GM10266 (cell line): ENCODE results near the gene SRSF1.
A peak's percentile ranks its signal among the peaks of the same experiment; 100 is the strongest.

Experiments used
- DNase-seq: peaks from one replicate; pipeline ENCODE4 v3.0.0; 2012; ENCODE audit errors: extremely low spot score
- TF ChIP-seq, protein P1 (sequence below): IDR thresholded peaks from 2 replicates; pipeline ENCODE4 v1.5.1; 2012; ENCODE audit warnings: mild to moderate bottlenecking, low read depth; ENCODE audit not compliant: control insufficient read depth, insufficient read depth; ENCODE audit errors: missing control alignments

Gene SRSF1

DNA sequence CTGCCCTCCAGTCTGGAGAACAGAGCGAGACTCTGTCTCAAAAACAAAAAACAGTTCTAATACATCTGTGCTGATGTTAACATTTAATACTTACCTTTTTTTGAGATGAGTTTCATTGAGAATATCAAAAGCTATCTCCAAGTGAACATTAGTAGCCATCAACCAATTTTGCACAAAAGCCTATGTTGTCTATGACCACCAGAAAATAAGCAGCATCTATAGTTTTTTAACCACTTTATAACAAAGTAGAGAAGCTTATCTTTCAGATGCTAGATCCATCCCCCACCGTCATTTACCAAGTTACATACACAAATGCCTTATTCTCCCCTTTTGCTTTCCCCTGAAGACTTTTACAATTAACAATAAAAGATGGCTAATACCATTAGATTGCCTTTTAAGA lies 4.1 kb downstream of the SRSF1 start:
- DNase-seq = no peak
- TF ChIP-seq, protein P1, sequence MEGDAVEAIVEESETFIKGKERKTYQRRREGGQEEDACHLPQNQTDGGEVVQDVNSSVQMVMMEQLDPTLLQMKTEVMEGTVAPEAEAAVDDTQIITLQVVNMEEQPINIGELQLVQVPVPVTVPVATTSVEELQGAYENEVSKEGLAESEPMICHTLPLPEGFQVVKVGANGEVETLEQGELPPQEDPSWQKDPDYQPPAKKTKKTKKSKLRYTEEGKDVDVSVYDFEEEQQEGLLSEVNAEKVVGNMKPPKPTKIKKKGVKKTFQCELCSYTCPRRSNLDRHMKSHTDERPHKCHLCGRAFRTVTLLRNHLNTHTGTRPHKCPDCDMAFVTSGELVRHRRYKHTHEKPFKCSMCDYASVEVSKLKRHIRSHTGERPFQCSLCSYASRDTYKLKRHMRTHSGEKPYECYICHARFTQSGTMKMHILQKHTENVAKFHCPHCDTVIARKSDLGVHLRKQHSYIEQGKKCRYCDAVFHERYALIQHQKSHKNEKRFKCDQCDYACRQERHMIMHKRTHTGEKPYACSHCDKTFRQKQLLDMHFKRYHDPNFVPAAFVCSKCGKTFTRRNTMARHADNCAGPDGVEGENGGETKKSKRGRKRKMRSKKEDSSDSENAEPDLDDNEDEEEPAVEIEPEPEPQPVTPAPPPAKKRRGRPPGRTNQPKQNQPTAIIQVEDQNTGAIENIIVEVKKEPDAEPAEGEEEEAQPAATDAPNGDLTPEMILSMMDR = no peak

DNA sequence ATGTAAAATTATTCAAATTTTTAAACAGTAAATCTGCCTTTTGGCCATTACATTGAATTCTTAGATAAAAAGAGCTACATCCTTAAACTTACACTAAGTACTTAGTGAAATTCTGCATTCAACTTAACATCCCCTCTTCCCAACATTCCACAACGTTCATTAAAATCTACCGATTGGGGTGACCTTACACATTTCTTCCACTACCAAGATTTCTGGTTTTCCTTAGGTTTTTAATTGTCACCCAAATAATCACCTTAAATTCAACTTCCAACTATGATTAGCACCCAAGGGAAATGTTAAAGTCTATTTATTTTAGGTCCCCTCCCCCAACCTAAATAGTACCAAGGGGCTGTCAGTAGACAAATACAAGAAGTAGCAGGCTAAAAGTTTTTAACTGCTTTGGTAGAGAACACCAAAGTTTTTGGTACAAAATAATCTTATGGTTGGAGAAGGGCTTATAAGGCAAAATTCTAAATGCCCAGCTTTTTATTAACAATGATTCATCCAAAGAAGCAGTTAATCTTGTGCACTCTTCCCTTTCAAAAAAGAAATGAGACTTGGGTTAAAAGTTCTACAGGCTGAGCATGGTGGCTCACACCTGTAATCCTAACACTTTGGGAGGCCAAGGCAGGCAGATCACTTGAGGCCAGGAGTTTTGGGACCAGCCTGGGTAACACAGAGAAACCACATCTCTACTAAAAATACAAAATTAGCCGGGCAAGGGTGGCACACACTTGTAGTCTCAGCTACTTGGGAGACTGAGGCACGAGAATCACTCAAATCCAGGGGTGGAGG lies 4.7 kb downstream of the SRSF1 start:
- TF ChIP-seq, protein P1 = no peak
- DNase-seq = no peak

DNA sequence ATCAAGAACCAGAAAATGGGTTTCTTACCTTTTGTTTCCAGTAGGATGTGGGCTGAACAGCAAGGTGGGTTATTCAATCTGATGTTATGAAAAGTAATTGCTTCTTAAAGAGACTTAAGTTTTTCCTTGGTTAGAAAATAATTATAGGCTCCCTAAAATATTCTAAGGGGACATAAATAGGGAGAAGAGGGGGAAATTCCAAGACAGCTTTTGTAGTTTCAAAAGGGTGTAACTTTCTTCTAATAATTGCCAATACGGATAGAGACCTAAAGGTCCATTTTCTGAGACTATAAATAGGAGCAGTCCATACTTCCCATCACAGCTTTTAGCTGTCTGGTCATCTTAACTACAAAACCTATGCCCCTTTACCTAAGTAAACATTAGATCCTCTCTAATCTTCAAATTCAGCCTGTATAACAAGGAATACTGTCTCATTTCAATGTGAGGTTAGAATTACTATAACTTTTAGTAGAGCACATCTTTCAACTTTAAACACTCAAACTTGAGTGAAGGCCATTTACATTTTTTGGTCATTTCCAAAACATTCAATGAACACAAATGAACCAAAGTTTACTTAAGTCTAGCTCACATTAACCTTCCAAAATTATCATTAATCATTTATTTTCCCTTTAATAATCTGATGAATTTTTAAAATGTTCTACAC lies 5.5 kb downstream of the SRSF1 start:
- DNase-seq = no peak
- TF ChIP-seq, protein P1 = no peak

DNA sequence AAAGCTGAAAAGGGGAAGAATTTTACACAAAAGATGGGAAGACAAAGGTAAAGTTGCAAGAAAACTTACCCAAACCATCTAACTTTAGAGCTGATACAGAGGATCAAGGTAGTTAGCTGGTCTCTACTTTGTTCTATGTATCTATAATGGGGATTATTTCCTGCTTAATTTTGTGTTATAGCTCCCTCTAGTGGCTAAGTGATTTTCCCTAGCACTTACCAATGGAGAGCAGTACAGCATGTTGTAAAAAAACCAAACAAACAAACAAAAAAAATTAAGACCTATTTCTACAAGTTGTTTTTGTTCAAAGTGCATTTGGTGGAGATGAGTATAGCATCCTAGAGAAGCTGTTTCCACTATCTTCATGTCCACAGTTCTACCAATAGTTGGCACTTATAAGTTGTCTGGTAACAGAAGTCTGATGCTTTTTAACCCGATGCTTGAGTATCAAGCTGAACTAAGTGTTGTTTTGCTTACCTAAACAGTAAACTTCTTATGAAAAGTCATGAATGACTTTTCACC lies 7.5 kb downstream of the SRSF1 start:
- TF ChIP-seq, protein P1 = peak; percentile 78
- no peak for DNase-seq

DNA sequence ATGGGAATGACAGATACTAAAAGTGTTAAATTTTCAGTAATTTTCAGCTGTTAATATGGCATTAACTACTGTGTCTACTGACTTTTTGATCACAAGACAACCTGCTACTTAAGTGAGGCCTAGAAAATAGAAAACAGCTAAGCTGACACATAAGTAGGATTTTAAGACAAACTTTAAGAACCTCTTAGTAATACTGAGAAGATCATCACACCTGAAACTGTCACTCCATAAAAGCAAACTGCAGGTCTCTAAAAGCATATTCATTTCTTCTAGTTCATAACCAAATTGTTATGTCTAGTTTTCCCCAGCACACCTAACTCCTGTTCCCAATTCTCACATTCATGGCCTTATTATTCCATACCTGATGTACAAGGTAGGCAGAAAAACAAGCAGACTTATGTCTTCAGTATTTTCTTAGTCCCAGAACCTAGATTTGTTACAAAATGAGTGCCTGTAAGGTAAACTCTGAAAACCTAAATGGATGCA lies 8.0 kb downstream of the SRSF1 start:
- no peak for DNase-seq
- TF ChIP-seq, protein P1 = no peak

DNA sequence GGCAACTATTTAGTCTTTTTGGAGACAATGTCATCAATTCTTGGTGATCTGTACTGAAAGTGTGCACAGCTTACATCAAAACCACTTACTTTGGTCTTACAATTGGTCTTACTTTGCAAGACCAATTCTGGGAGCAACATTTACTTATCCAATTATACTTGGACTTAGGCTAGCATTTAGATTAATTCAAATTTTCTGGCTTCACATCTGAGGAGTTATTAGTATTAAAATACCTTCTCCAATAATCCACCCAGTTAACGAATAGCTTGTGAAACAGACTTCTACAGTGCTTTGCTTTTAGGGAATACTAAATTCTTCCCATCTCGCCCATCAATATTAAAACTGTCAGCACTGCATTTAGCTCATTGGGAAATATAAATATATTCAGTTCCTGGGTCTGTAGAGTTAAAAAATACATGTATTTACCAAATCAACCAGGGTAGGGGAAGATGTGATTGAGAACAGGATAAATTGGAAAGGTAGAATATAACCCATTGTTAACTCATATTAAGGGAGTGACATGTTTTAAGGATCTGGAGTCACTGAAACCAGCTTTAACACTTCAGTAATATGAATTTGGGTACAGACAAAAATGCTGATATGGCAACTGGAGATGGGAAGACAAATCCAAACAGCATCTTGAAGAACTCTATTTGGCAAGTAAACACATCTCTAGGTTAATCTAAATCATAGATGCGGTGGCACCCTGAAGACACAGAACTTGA lies 9.8 kb downstream of the SRSF1 start:
- DNase-seq = no peak
- TF ChIP-seq, protein P1 = no peak
